ENCODE data around the gene SLC39A6. TPM values are rescaled to one million over a fixed set of nuclear protein-coding genes. Genes with fewer than 3 reads are reported as not detected.
A peak's percentile ranks its signal among the peaks of the same experiment; 100 is the strongest.
"Not testable (repeated sequence)": the region's sequence is repeated elsewhere in the genome, so short reads cannot be mapped to it uniquely, and the experiment has no call there.

The SLC39A6 gene
- total RNA-seq, 2 donors from 2014 or later: 22.6 to 22.7 TPM

DNA sequence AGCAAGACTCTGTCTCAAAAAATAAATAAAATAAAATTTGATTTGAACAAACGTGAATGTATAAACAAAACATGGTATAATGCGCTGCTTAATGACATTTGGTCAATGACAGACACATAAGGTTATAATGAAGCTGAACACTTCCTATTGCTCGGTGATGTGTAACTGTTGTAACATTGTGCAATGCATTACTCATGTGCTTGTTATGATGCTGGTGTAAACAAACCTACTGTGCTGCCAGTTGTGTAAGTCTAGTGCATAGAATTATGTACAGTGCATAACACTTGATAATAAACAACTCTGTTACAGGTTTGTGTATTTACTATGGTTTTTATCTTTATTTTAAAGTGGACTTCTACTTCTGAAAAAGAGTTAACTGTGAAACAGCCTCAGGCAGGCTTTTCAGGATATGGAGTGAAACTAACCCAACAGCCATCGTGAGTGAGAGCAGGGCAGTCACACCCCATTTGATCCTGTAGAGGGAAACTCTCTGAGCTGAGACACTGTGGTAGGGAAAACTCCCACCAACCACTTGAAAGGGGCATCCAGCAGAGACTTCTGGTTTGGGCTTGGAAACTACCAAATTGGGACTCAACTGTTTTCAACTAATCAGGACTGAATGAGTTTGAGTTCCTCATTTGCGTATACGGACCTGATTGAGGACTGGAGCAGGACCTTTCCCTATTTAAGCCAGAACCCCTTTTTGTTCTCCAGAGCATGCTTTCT is 53.1 kb downstream of the SLC39A6 start:
- WGBS, 2 donors: 64 to 66% methylated on average over 6 of the region's 6 CpGs
- no peak overlapping the region for H3K27ac ChIP-seq
- intact Hi-C loops (cut with DNase I): no loop called here
- H3K36me3 ChIP-seq (replicated peaks in 1 of 2; ENCODE audit: insufficient read depth in 1 of 2, low read depth in 2 of 2): no peaks in the 10 kb centered on the region
- H3K4me1 ChIP-seq: no peaks in the 10 kb centered on the region
- peaks cover 0 to 3% (median 0%) of the 10 kb centered on the region in 3 donors for H3K9me3 ChIP-seq
- no peak overlapping the region for H3K4me3 ChIP-seq
- H3K27me3 ChIP-seq: no peaks in the 10 kb centered on the region
- no peak for DNase-seq
- ATAC-seq: no peak
- TF ChIP-seq, protein P1, sequence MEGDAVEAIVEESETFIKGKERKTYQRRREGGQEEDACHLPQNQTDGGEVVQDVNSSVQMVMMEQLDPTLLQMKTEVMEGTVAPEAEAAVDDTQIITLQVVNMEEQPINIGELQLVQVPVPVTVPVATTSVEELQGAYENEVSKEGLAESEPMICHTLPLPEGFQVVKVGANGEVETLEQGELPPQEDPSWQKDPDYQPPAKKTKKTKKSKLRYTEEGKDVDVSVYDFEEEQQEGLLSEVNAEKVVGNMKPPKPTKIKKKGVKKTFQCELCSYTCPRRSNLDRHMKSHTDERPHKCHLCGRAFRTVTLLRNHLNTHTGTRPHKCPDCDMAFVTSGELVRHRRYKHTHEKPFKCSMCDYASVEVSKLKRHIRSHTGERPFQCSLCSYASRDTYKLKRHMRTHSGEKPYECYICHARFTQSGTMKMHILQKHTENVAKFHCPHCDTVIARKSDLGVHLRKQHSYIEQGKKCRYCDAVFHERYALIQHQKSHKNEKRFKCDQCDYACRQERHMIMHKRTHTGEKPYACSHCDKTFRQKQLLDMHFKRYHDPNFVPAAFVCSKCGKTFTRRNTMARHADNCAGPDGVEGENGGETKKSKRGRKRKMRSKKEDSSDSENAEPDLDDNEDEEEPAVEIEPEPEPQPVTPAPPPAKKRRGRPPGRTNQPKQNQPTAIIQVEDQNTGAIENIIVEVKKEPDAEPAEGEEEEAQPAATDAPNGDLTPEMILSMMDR (IDR thresholded peaks at IDR 0.05): no peak
- TF ChIP-seq POLR2A (IDR thresholded peaks at IDR 0.05): no peak

DNA sequence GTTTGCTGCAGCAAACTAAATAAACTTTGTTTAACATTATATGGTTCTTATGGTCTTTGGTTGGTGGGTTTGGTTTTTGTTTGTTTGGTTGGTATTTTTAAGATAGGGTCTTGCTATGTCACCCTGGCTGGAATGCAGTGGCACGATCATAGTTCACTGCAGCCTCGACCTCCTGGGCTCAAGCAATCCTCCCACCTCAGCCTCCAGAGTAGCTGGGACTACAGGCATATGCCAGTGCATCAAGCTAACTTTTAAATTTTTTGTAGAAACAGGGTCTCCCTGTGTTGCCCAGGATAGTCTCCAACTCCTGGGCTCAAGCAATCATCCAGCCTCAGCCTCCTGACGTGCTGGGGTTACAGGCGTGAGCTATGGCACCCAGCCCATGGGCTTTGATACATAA is 54.7 kb downstream of the SLC39A6 start:
- TF ChIP-seq POLR2A (IDR thresholded peaks at IDR 0.05): no peak
- TF ChIP-seq, protein P1 (IDR thresholded peaks at IDR 0.05): no peak

DNA sequence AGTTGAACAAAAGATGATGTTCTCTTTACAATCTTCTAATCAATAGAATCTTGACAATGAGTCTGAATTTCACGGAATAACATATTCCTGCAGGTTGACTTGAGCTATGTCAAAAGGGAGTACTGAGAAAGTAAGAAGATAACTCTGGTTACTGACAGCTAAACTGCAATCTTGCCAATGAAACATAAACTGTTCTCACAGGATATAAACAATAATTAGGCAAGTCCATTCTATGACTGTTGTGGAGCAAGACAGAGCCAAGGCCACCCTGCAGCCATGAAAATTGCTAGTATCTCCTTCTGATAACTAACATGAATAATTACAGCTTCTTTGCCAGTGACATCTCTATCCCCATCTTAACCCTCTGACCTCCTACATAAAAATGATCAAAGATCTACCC is 55.5 kb downstream of the SLC39A6 start:
- 50 to 60% methylated on average over 1 of the region's 1 CpG for WGBS, 2 donors
- Histone ChIP-seq H3K27ac (no peak overlapping the region), H3K27me3 (no peaks in the 10 kb centered on the region), H3K4me1 (no peaks in the 10 kb centered on the region), H3K4me3 (no peak overlapping the region), H3K36me3 (replicated peaks in 1 of 2; ENCODE audit: insufficient read depth in 1 of 2, low read depth in 2 of 2) (no peaks in the 10 kb centered on the region), H3K9me3 (no peaks in the 10 kb centered on the region)
- intact Hi-C loops (cut with DNase I): no loop called here
- no peak for DNase-seq
- TF ChIP-seq, protein P1 (IDR thresholded peaks at IDR 0.05): no peak
- TF ChIP-seq POLR2A (IDR thresholded peaks at IDR 0.05): no peak
- ATAC-seq: no peak

More for the DNA sequence above, 54.7 kb downstream of the SLC39A6 start:
- DNase-seq (no peak), ATAC-seq (no peak)
- WGBS, 2 donors: 67 to 78% methylated on average over 4 of the region's 4 CpGs
- H3K9me3 ChIP-seq: no peaks in the 10 kb centered on the region
- no peaks in the 10 kb centered on the region for H3K27me3 ChIP-seq
- no peak overlapping the region for H3K4me3 ChIP-seq
- H3K4me1 ChIP-seq: no peaks in the 10 kb centered on the region
- H3K36me3 ChIP-seq (replicated peaks in 1 of 2; ENCODE audit: insufficient read depth in 1 of 2, low read depth in 2 of 2): no peaks in the 10 kb centered on the region
- H3K27ac ChIP-seq: no peak overlapping the region
- intact Hi-C loops (cut with DNase I): no loop called here

DNA sequence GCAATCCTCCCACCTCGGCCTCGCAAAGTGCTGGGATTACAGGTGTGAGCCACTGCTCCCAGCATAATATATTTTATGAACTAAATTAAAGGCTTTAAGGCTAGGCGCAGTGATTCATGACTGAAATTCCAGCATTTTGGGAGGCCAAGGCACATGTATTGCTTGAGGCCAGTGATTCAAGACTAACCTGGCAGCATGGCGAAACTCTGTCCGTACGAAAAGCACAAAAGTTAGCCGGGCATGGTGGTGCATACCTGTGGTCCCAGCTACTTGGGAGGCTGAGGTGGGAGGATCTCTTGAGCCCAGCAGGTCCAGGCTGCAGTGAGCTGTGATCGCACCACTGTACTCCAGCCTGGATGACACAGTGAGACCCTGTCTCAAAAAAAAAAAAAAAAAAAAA is 56.7 kb downstream of the SLC39A6 start:
- DNase-seq; H3K27ac ChIP-seq; intact Hi-C loops (cut with DNase I); H3K27me3 ChIP-seq; H3K36me3 ChIP-seq (replicated peaks in 1 of 2; ENCODE audit: insufficient read depth in 1 of 2, low read depth in 2 of 2); H3K4me3 ChIP-seq; H3K4me1 ChIP-seq; ATAC-seq; H3K9me3 ChIP-seq: not testable (repeated sequence)
- 88 to 94% methylated on average over 8 of the region's 8 CpGs for WGBS, 2 donors

DNA sequence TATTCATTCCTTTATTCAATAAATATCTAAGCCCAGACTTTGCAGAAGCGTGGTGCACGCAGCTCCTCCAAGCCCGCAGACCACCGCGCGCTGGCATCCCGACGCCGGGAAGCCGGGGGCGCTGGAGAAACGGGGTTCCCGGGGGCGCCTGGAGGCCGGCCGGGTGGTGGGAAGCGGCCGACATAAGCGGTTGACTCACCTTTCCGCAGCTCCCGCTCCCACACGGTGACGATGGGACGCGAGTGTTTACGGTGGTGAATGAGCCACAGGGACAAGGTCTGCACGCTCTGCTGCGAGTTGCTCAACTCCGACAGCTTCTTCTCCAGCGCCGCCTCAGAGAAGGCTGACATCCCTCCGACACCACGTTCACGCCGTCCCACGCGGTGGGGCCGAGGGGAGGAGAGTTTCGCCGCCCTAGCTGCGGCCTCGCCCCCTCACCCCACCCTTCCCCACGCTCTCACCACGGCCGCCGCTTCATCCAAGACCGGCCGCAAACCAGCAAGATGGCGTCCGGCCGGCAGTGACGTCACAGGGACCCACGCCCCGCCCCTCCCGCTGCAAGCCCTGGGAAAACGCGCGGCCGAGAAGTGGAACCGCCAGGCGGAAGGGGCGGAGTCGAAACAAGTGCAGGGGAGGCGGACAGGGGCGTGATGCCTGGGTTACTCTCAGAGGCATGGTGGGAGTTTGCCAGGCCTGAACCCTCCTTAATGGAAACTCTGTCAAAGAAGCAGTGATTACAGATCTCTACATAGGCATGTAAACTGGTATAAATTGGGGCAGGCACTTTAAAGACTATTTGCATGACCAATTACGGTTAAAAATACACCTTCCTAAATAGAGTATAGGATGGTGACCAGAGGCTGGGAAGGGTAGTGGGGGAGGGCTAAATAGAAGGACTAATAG is 61.8 kb downstream of the SLC39A6 start, which contains the start of gene RPRD1A:
Gene RPRD1A (minus strand): TSS at position 505 of the 903 bp plus-strand sequence. CDS start 155 bp downstream, at position 350.
- peaks cover 19% of the 10 kb centered on the region for H3K4me1 ChIP-seq
- peak within 1 kb of the TSS; percentile 91 to 97 for H3K4me3 ChIP-seq
- intact Hi-C loops (cut with DNase I): no loop called here
- H3K27ac ChIP-seq: peak within 1 kb of the TSS; percentile 82 to 95 (median 88)
- TF ChIP-seq, protein P1 (IDR thresholded peaks at IDR 0.05): peak in 2 of 7 experiments; percentile 17 to 32
- peak; percentile 42 to 77 (median 75) for TF ChIP-seq POLR2A (IDR thresholded peaks at IDR 0.05)
- no peaks in the 10 kb centered on the region for H3K27me3 ChIP-seq
- no peaks in the 10 kb centered on the region for H3K9me3 ChIP-seq
- peak; percentile 97 to 99 (median 98) for DNase-seq
- H3K36me3 ChIP-seq (replicated peaks in 1 of 2; ENCODE audit: insufficient read depth in 1 of 2, low read depth in 2 of 2): no peaks in the 10 kb centered on the region
- 0 to 4% methylated on average over 19 to 59 of the region's 66 CpGs for WGBS, 2 donors
- ATAC-seq: peak; percentile 96
